ENCODE data around the gene RRP9.

Gene RRP9

DNA sequence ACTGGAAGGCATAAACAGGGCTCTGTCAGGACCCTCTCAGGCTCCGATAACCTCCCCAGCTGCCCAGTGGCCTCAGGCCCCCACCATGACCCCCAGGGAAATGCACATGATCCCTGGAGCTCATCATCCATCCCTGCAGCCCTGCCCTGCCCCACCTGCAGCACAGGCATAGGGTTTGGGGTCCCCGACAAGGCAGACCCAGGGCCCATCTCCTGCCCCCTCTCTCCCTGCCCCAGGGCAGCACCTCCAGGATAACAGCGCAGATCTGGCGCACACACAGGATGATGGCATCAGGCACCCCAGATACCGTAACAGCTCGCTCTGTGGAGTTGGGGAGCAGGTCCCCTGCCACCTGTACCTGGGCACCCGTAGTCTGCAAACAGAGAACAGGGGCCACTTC is 17.9 kb upstream of the RRP9 start:
- peaks cover 63% of the 10 kb centered on the region for H3K36me3 ChIP-seq (ENCODE audit: insufficient read depth, insufficient read length, low read length)

DNA sequence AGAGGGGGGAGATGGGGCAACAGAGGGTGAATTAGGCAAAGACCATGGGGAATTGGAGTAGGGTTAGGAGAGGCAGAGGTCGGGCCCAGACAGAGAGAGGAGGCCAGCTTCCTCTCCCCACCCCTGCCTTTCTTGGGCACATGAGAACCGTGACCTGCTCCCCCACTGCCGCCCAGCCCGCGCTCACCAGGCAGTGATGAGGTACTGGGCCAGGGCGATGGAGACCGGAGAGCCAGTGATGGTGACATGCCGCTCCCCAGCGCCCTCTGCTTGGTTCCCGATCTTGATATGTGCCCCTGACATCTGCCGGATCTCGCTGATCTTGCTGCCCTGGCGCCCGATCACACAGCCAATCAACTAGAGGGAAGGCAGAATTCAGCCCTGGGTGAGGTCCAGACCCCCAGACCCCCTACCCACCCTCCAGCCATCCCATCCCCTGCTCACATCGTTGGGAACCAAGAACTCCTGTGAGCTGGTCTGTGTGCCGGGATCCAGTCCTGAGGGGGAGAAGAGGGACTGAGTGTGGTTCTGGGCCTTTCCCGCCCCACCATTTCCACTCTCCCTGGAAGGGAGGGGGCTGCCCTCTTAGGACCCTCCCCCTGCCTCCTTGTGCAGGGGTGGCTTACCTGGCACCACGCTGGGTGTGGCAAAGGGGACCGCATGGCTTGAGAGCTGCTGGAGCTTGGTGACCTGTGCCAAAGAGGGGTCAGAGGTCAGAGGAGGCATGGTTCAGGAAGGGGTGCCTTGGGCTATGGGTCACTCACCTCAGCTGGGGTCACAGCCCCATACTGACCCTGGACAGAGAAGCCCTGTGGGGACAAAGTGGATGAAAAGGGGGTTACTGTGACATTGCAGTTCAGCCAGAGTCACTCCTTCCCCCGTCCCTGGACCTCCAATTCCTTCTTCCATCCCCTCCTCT is 17.2 kb upstream of the RRP9 start:
- no peak overlapping the region for H3K9ac ChIP-seq (ENCODE audit: insufficient read length, low read depth)
- peaks cover 63% of the 10 kb centered on the region for H3K36me3 ChIP-seq (ENCODE audit: insufficient read depth, insufficient read length, low read length)
- H3K4me1 ChIP-seq (ENCODE audit: insufficient read depth, insufficient read length) = peaks cover 19% of the 10 kb centered on the region
- DNase-seq (ENCODE audit: low read depth, low spot score) = no peak
- TF ChIP-seq ZNF274 (IDR thresholded peaks at IDR 0.05; ENCODE audit: low read depth, low read length) = no peak
- TF ChIP-seq YY1 (IDR thresholded peaks at IDR 0.05; ENCODE audit: insufficient read depth, insufficient read length) = no peak
- no peak for TF ChIP-seq SUZ12 (IDR thresholded peaks at IDR 0.05; ENCODE audit: extremely low read depth, insufficient read depth, insufficient read length)
- H3K4me3 ChIP-seq (ENCODE audit: insufficient read length, low read depth) = no peak overlapping the region
- H3K9me3 ChIP-seq (ENCODE audit: insufficient read depth, low read length) = no peaks in the 10 kb centered on the region
- H3K27me3 ChIP-seq (ENCODE audit: insufficient read depth, insufficient read length) = peaks cover 18% of the 10 kb centered on the region

More for the DNA sequence above, 17.9 kb upstream of the RRP9 start:
- H3K4me3 ChIP-seq (ENCODE audit: insufficient read length, low read depth) = no peak overlapping the region
- TF ChIP-seq ZNF274 (IDR thresholded peaks at IDR 0.05; ENCODE audit: low read depth, low read length) (no peak), SUZ12 (IDR thresholded peaks at IDR 0.05; ENCODE audit: extremely low read depth, insufficient read depth, insufficient read length) (no peak), YY1 (IDR thresholded peaks at IDR 0.05; ENCODE audit: insufficient read depth, insufficient read length) (no peak)
- H3K27me3 ChIP-seq (ENCODE audit: insufficient read depth, insufficient read length) = peaks cover 10% of the 10 kb centered on the region
- H3K9ac ChIP-seq (ENCODE audit: insufficient read length, low read depth) = no peak overlapping the region
- no peak for DNase-seq (ENCODE audit: low read depth, low spot score)
- H3K9me3 ChIP-seq (ENCODE audit: insufficient read depth, low read length) = no peaks in the 10 kb centered on the region
- peaks cover 24% of the 10 kb centered on the region for H3K4me1 ChIP-seq (ENCODE audit: insufficient read depth, insufficient read length)

DNA sequence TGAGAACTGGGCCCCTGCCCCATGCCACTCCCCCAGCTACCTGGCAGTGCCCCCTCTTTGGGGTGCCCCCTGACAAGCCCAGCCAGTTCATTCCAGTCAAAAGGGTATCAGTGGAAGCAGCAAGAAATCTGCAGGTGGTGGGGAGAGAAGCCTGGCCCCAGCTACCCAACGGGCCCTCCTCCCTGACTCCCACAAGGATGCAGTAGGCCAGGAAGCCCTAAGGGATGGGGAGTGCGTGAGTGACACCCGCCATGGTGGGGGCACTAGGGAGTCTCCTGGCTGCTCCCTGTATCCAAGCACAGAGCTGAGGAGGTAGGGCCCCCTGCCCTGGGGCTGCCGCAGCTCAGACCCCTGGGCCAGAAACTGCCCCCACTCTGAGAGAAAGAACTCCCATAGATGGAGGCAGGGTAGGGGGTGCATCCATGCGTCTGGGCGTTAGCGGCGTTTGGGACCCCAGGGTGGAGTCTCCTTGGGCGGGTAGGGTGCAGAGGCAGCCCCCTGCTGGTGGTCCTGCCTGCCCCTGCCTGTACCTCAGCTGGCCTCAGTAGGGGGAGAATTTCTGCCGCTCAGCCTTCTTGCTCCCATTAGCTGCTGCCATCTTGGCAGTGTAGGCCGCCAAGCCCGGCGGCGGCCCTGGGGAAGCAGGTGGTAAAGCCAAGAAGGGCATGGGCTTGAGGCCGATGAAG is 16.0 kb upstream of the RRP9 start:
- H3K9me3 ChIP-seq (ENCODE audit: insufficient read depth, low read length) = no peaks in the 10 kb centered on the region
- peaks cover 26% of the 10 kb centered on the region for H3K27me3 ChIP-seq (ENCODE audit: insufficient read depth, insufficient read length)
- H3K4me3 ChIP-seq (ENCODE audit: insufficient read length, low read depth) = no peak overlapping the region
- H3K9ac ChIP-seq (ENCODE audit: insufficient read length, low read depth) = no peak overlapping the region
- peaks cover 14% of the 10 kb centered on the region for H3K4me1 ChIP-seq (ENCODE audit: insufficient read depth, insufficient read length)
- peaks cover 55% of the 10 kb centered on the region for H3K36me3 ChIP-seq (ENCODE audit: insufficient read depth, insufficient read length, low read length)
- TF ChIP-seq ZNF274 (IDR thresholded peaks at IDR 0.05; ENCODE audit: low read depth, low read length) (no peak), SUZ12 (IDR thresholded peaks at IDR 0.05; ENCODE audit: extremely low read depth, insufficient read depth, insufficient read length) (no peak), YY1 (IDR thresholded peaks at IDR 0.05; ENCODE audit: insufficient read depth, insufficient read length) (no peak)
- no peak for DNase-seq (ENCODE audit: low read depth, low spot score)

DNA sequence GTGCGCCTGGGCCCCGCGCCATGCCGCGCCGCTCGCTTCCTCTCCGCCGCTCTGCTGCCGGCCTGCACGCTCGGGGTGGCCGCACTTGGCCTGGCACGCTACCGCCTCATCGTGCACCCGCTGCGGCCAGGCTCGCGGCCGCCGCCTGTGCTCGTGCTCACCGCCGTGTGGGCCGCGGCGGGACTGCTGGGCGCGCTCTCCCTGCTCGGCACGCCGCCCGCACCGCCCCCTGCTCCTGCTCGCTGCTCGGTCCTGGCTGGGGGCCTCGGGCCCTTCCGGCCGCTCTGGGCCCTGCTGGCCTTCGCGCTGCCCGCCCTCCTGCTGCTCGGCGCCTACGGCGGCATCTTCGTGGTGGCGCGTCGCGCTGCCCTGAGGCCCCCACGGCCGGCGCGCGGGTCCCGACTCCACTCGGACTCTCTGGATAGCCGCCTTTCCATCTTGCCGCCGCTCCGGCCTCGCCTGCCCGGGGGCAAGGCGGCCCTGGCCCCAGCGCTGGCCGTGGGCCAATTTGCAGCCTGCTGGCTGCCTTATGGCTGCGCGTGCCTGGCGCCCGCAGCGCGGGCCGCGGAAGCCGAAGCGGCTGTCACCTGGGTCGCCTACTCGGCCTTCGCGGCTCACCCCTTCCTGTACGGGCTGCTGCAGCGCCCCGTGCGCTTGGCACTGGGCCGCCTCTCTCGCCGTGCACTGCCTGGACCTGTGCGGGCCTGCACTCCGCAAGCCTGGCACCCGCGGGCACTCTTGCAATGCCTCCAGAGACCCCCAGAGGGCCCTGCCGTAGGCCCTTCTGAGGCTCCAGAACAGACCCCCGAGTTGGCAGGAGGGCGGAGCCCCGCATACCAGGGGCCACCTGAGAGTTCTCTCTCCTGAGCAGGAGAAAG is 14.4 kb upstream of the RRP9 start:
- H3K9ac ChIP-seq (ENCODE audit: insufficient read length, low read depth) = peak overlapping the region; percentile 82
- peak; percentile 10 for TF ChIP-seq YY1 (IDR thresholded peaks at IDR 0.05; ENCODE audit: insufficient read depth, insufficient read length)
- TF ChIP-seq SUZ12 (IDR thresholded peaks at IDR 0.05; ENCODE audit: extremely low read depth, insufficient read depth, insufficient read length) = no peak
- no peaks in the 10 kb centered on the region for H3K9me3 ChIP-seq (ENCODE audit: insufficient read depth, low read length)
- H3K27me3 ChIP-seq (ENCODE audit: insufficient read depth, insufficient read length) = peaks cover 29% of the 10 kb centered on the region
- DNase-seq (ENCODE audit: low read depth, low spot score) = no peak
- peaks cover 12% of the 10 kb centered on the region for H3K4me1 ChIP-seq (ENCODE audit: insufficient read depth, insufficient read length)
- H3K36me3 ChIP-seq (ENCODE audit: insufficient read depth, insufficient read length, low read length) = peaks cover 41% of the 10 kb centered on the region
- peak overlapping the region; percentile 58 for H3K4me3 ChIP-seq (ENCODE audit: insufficient read length, low read depth)

DNA sequence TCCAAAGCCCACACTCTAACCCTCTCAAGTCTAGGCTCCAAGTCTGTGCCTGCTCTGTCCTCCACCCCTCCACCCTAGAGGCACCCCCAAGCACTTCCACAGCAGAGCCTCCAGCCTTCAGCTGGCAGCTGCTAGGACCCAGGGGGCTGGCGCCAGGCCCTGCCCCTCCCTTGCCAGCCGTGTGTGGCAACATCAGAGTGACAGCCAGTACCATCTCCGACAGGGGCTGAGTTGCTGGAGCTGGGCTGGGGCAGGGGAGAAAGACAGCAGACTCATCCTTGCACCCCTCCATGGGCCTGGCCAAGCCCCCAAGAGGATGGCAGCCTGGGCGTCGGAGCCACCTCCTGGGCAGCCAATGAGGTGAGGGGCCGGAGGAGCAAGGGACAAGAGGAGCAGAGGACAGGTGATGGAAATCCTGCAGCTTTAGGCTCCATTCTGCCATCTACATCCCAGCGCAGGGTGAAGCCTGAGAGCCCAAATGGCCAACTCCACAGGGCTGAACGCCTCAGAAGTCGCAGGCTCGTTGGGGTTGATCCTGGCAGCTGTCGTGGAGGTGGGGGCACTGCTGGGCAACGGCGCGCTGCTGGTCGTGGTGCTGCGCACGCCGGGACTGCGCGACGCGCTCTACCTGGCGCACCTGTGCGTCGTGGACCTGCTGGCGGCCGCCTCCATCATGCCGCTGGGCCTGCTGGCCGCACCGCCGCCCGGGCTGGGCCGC is 13.6 kb upstream of the RRP9 start, which contains the start of gene GPR62:
GPR62 (plus strand) TSS at position 207 of the 718 bp plus-strand sequence; CDS start at position 479, 272 bp downstream.
- TF ChIP-seq ZNF274 (IDR thresholded peaks at IDR 0.05; ENCODE audit: low read depth, low read length) = no peak
- no peak for TF ChIP-seq YY1 (IDR thresholded peaks at IDR 0.05; ENCODE audit: insufficient read depth, insufficient read length)
- H3K36me3 ChIP-seq (ENCODE audit: insufficient read depth, insufficient read length, low read length) = peaks cover 33% of the 10 kb centered on the region
- H3K27me3 ChIP-seq (ENCODE audit: insufficient read depth, insufficient read length) = peaks cover 29% of the 10 kb centered on the region
- peak within 1 kb of the TSS; percentile 82 for H3K9ac ChIP-seq (ENCODE audit: insufficient read length, low read depth)
- peak within 1 kb of the TSS; percentile 58 for H3K4me3 ChIP-seq (ENCODE audit: insufficient read length, low read depth)
- H3K4me1 ChIP-seq (ENCODE audit: insufficient read depth, insufficient read length) = peaks cover 12% of the 10 kb centered on the region
- H3K9me3 ChIP-seq (ENCODE audit: insufficient read depth, low read length) = no peaks in the 10 kb centered on the region
- no peak for DNase-seq (ENCODE audit: low read depth, low spot score)

DNA sequence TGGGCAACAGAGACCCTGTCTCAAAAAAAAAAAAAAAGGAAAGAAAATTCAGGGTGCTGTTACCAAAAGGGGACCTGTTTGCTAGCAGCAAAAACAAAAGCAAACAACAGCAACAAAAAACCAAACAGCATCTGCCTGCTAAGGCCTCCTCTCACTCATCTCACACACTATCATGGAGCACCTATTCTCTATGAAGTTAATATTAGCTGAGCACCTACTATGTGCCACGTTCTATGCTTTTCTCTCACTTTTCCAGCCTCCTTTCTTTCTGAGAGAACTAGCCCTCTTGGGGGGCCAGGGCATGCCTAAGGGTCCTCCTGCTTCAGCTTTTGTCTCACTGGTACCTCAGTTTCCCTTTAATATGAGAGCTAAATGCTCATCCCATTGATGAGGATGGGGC is 13.0 kb upstream of the RRP9 start:
- H3K27me3 ChIP-seq (ENCODE audit: insufficient read depth, insufficient read length) = peaks cover 29% of the 10 kb centered on the region
- H3K4me1 ChIP-seq (ENCODE audit: insufficient read depth, insufficient read length) = peaks cover 12% of the 10 kb centered on the region
- no peak for DNase-seq (ENCODE audit: low read depth, low spot score)
- H3K4me3 ChIP-seq (ENCODE audit: insufficient read length, low read depth) = no peak overlapping the region
- H3K9ac ChIP-seq (ENCODE audit: insufficient read length, low read depth) = no peak overlapping the region
- TF ChIP-seq YY1 (IDR thresholded peaks at IDR 0.05; ENCODE audit: insufficient read depth, insufficient read length) = no peak
- no peak for TF ChIP-seq ZNF274 (IDR thresholded peaks at IDR 0.05; ENCODE audit: low read depth, low read length)
- TF ChIP-seq SUZ12 (IDR thresholded peaks at IDR 0.05; ENCODE audit: extremely low read depth, insufficient read depth, insufficient read length) = no peak
- peaks cover 27% of the 10 kb centered on the region for H3K36me3 ChIP-seq (ENCODE audit: insufficient read depth, insufficient read length, low read length)
- no peaks in the 10 kb centered on the region for H3K9me3 ChIP-seq (ENCODE audit: insufficient read depth, low read length)

All from NT2/D1 (cell line).